Measurements from ENCODE around the gene NEUROD4.
"Not testable (repeated sequence)": the region's sequence is repeated elsewhere in the genome, so short reads cannot be mapped to it uniquely, and the experiment has no call there.

NEUROD4 gene

GRCh38 chr12:55019784-55020183 is at the start of gene NEUROD4:
Gene NEUROD4, plus strand, starts transcription at chr12:55019974. Its CDS starts 6,466 bp downstream, at chr12:55026440.
- Mint-ChIP-seq H3K4me1 (ENCODE audit: low read depth) (peaks cover 9% of the 10 kb centered on the region), H3K27me3 (peaks cover 48% of the 10 kb centered on the region), H3K36me3 (ENCODE audit: low read depth) (no peaks in the 10 kb centered on the region), H3K9me3 (no peaks in the 10 kb centered on the region), H3K4me3 (no peak within 1 kb of the TSS), H3K27ac (no peak within 1 kb of the TSS)

- Mint-ChIP-seq H3K36me3 (ENCODE audit: low read depth) (peaks cover 84% of the 10 kb centered on the region), H3K27me3 (no peaks in the 10 kb centered on the region), H3K27ac (peak overlapping the region; percentile 38), H3K4me3 (no peak overlapping the region), H3K9me3 (no peaks in the 10 kb centered on the region), H3K4me1 (ENCODE audit: low read depth) (peaks cover 78% of the 10 kb centered on the region)
Measured at GRCh38 chr12:54970741-54971140, 49.0 kb upstream of the NEUROD4 start.

DNA sequence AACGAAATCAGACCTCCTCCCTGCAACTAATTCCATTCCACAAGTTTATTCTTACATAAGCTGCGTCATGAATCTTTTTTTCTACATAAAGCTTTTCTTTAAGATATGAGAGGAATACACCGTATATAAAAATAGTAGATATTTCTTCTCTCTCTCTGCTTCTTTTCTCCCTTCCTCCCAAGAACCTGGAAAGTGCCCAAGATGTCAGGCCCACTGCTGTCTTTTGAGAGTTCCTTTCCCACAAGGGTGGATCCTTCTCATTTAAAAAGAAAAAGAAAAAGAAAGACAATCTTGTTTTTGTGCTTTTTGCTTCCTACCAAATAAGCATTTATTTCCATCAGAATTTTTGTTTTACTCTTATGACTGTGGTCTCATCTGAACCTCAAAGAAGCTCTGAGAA is 46.2 kb upstream of the NEUROD4 start:
- H3K9me3 Mint-ChIP-seq, result no peaks in the 10 kb centered on the region
- H3K4me1 Mint-ChIP-seq (ENCODE audit: low read depth), result peaks cover 86% of the 10 kb centered on the region
- H3K27me3 Mint-ChIP-seq, result no peaks in the 10 kb centered on the region
- no peak overlapping the region for H3K27ac Mint-ChIP-seq
- H3K36me3 Mint-ChIP-seq (ENCODE audit: low read depth), result peaks cover 84% of the 10 kb centered on the region
- H3K4me3 Mint-ChIP-seq, result no peak overlapping the region

DNA sequence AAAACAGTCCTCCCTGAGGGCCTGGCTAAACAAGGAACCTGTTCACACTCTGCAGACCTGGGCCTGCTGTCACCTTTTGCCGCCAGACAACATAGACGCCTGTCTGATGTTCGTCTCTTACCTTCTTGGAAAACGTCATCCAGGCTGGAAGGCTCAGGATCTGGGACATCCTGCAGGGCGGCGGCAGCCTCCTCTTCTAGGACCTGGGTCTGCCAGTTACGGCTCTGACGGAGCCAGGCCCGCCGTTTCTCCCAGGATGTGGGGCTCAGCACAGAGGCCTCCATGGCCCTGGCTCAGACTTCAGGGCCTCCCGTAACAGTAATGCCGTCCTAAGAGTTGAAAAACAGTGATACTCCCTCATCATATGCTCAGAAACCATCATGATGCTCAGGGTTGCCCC is 45.5 kb upstream of the NEUROD4 start:
- H3K4me1 Mint-ChIP-seq (ENCODE audit: low read depth), result peaks cover 91% of the 10 kb centered on the region
- H3K4me3 Mint-ChIP-seq, result no peak overlapping the region
- no peaks in the 10 kb centered on the region for H3K9me3 Mint-ChIP-seq
- peaks cover 89% of the 10 kb centered on the region for H3K36me3 Mint-ChIP-seq (ENCODE audit: low read depth)
- no peak overlapping the region for H3K27ac Mint-ChIP-seq
- no peaks in the 10 kb centered on the region for H3K27me3 Mint-ChIP-seq

DNA sequence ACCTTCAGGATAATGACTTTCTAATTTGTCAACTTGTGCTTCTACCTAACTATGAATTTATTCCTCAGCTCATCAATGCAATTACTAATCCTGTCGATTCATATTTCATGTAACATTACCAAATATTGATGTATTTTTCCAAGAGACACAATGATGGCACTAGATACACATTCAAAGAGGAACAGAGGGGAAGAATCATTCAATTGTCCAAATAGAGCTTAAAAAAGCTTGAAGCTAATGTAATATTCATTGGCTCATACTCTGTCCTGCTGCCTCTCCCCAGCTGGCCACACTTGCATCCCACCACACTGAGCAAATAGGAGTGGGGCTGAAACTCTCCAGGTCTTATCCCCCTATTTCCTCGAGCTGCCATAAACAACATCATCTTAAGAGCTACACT is 44.5 kb upstream of the NEUROD4 start:
- peaks cover 98% of the 10 kb centered on the region for H3K36me3 Mint-ChIP-seq (ENCODE audit: low read depth)
- peaks cover 94% of the 10 kb centered on the region for H3K4me1 Mint-ChIP-seq (ENCODE audit: low read depth)
- H3K9me3 Mint-ChIP-seq, result no peaks in the 10 kb centered on the region
- H3K27ac Mint-ChIP-seq, result peak overlapping the region; percentile 36
- H3K4me3 Mint-ChIP-seq, result peak overlapping the region; percentile 24
- no peaks in the 10 kb centered on the region for H3K27me3 Mint-ChIP-seq

DNA sequence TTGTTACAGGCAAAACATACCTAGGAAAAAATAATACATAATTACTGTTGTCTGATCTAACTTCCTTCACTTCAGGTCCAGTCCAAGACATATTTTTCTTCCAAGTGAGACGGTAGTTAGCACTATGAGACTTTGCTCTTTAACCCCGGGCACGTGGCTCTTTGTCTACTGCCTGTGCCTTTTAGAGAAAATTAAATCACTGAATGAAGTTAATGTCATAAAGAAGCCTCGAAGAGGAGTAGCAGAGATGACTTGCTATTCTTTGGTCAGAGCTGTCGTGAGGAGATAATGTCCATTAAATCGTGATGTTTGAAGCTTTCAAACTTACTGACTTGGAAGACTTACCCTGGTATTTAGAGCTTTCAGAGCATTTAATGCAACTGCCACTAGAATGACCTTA is 43.9 kb upstream of the NEUROD4 start:
- H3K27ac Mint-ChIP-seq, result peak overlapping the region; percentile 71
- peaks cover 92% of the 10 kb centered on the region for H3K4me1 Mint-ChIP-seq (ENCODE audit: low read depth)
- peak overlapping the region; percentile 51 for H3K4me3 Mint-ChIP-seq
- peaks cover 98% of the 10 kb centered on the region for H3K36me3 Mint-ChIP-seq (ENCODE audit: low read depth)
- no peaks in the 10 kb centered on the region for H3K9me3 Mint-ChIP-seq
- H3K27me3 Mint-ChIP-seq, result no peaks in the 10 kb centered on the region

- Mint-ChIP-seq H3K27ac (peak overlapping the region; percentile 77), H3K36me3 (ENCODE audit: low read depth) (peaks cover 98% of the 10 kb centered on the region), H3K4me1 (ENCODE audit: low read depth) (peaks cover 91% of the 10 kb centered on the region), H3K27me3 (no peaks in the 10 kb centered on the region), H3K4me3 (peak overlapping the region; percentile 97), H3K9me3 (no peaks in the 10 kb centered on the region)
Measured at GRCh38 chr12:54977155-54977554, 42.6 kb upstream of the NEUROD4 start.

- peak overlapping the region; percentile 68 for H3K27ac Mint-ChIP-seq
- peaks cover 91% of the 10 kb centered on the region for H3K4me1 Mint-ChIP-seq (ENCODE audit: low read depth)
- H3K9me3 Mint-ChIP-seq, result no peaks in the 10 kb centered on the region
- peaks cover 98% of the 10 kb centered on the region for H3K36me3 Mint-ChIP-seq (ENCODE audit: low read depth)
- peak overlapping the region; percentile 97 for H3K4me3 Mint-ChIP-seq
- H3K27me3 Mint-ChIP-seq, result no peaks in the 10 kb centered on the region
Measured at GRCh38 chr12:54977857-54978256, 41.9 kb upstream of the NEUROD4 start.

DNA sequence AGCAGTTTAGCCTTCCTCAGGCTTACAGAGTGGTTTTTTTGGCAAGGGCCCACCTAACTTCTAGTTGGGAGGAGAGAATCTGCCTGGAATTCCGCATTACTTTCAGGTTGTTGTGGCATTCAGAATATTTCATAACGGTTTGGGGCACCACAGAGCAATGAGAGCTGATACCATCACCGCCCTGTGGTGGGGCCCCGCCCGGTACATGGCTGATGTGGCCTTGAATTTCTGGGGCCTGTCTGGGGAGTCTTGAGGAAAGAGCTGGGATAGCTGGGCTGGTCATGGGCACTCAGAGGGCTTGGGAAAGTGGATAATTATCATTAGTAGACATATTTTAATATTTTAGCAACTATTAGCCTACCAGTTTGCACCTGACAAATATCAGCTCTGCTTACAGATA is 39.4 kb upstream of the NEUROD4 start:
- Mint-ChIP-seq H3K9me3 (no peaks in the 10 kb centered on the region), H3K27me3 (no peaks in the 10 kb centered on the region), H3K4me3 (peak overlapping the region; percentile 97), H3K27ac (peak overlapping the region; percentile 98), H3K36me3 (ENCODE audit: low read depth) (peaks cover 90% of the 10 kb centered on the region), H3K4me1 (ENCODE audit: low read depth) (peaks cover 90% of the 10 kb centered on the region)

- Mint-ChIP-seq H3K4me1 (ENCODE audit: low read depth) (peaks cover 89% of the 10 kb centered on the region), H3K4me3 (peak overlapping the region; percentile 97), H3K27ac (peak overlapping the region; percentile 98), H3K9me3 (no peaks in the 10 kb centered on the region), H3K36me3 (ENCODE audit: low read depth) (peaks cover 76% of the 10 kb centered on the region), H3K27me3 (no peaks in the 10 kb centered on the region)
Measured at GRCh38 chr12:54981796-54982195, 38.0 kb upstream of the NEUROD4 start.

DNA sequence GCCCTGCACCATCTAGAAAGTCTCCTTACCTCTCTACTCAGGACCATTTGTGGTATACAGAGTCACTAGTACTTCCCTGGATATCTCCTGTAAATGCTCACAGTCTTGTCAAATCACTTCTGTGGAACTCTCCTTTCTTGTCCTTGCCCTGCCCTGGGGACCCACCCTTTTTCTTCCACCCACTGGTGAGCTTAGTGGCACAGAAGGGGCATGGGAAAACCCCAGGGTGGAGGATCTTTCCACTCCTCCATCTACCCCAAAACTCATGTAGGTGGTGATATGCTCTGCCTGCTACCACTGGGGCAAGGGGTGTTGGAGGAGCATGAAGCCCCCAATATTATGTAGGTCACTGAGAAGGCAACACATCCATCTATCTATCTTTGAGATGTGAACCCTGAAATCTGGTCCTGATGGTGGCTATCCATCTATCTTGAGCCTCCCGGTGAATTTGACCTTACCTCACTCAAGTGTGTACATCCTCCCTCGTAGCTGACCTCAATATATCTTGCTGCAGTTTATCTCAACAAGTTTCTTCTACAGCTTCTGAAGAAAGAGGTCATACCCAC is 36.2 kb upstream of the NEUROD4 start:
- H3K27me3 Mint-ChIP-seq, result no peaks in the 10 kb centered on the region
- H3K4me1 Mint-ChIP-seq (ENCODE audit: low read depth), result peaks cover 88% of the 10 kb centered on the region
- no peaks in the 10 kb centered on the region for H3K9me3 Mint-ChIP-seq
- H3K36me3 Mint-ChIP-seq (ENCODE audit: low read depth), result peaks cover 58% of the 10 kb centered on the region
- H3K4me3 Mint-ChIP-seq, result peak overlapping the region; percentile 97
- H3K27ac Mint-ChIP-seq, result peak overlapping the region; percentile 98

- peaks cover 87% of the 10 kb centered on the region for H3K4me1 Mint-ChIP-seq (ENCODE audit: low read depth)
- H3K27me3 Mint-ChIP-seq, result no peaks in the 10 kb centered on the region
- peaks cover 47% of the 10 kb centered on the region for H3K36me3 Mint-ChIP-seq (ENCODE audit: low read depth)
- peak within 1 kb of the TSS; percentile 98 for H3K27ac Mint-ChIP-seq
- H3K4me3 Mint-ChIP-seq, result peak within 1 kb of the TSS; percentile 97
- no peaks in the 10 kb centered on the region for H3K9me3 Mint-ChIP-seq
Measured at GRCh38 chr12:54984658-54985376, 35.0 kb upstream of the NEUROD4 start, which contains the start of gene TESPA1. Gene TESPA1, minus strand, starts transcription at chr12:54984762. Its CDS starts 10,200 bp downstream, at chr12:54974562.

- H3K27me3 Mint-ChIP-seq, H3K9me3 Mint-ChIP-seq: not testable (repeated sequence)
- peaks cover 28% of the 10 kb centered on the region for H3K36me3 Mint-ChIP-seq (ENCODE audit: low read depth)
- H3K4me1 Mint-ChIP-seq (ENCODE audit: low read depth), result peaks cover 92% of the 10 kb centered on the region
- H3K27ac Mint-ChIP-seq, result peak overlapping the region; percentile 17
- H3K4me3 Mint-ChIP-seq, result peak overlapping the region; percentile 10
Measured at GRCh38 chr12:54986773-54987172, 33.0 kb upstream of the NEUROD4 start.

DNA sequence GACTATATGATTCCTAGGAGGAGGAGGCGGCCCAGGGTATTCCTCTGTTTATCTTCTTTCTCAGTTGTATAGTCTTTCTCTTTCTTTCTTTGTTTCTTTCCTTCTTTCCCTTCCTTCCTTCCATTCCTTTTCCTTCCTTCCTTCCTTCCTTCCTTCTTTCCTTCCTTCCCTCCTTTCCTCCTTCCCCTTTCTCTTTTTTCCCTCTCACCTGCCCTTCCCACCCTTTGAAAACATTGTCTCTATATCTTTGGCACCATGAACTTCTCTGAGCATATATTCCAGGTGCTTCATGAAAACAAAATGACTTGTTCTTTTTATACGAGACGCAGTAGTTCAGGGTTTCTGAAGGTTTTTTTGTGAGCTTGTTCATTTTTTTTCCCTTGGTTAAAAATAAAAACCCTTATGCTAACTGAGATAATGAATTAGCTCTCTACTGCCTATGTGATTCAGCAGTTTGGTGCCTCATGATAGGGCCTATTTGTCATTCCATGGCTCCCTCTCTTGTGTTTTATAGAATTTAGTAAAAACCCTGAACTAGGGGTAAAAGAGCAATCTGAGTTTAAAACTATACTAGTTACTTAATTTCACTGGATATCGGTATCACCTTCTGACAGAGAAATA is 32.1 kb upstream of the NEUROD4 start:
- peaks cover 91% of the 10 kb centered on the region for H3K4me1 Mint-ChIP-seq (ENCODE audit: low read depth)
- H3K27ac Mint-ChIP-seq, result peak overlapping the region; percentile 87
- H3K9me3 Mint-ChIP-seq, result no peaks in the 10 kb centered on the region
- no peaks in the 10 kb centered on the region for H3K27me3 Mint-ChIP-seq
- H3K36me3 Mint-ChIP-seq (ENCODE audit: low read depth), result peaks cover 18% of the 10 kb centered on the region
- peak overlapping the region; percentile 9 for H3K4me3 Mint-ChIP-seq

DNA sequence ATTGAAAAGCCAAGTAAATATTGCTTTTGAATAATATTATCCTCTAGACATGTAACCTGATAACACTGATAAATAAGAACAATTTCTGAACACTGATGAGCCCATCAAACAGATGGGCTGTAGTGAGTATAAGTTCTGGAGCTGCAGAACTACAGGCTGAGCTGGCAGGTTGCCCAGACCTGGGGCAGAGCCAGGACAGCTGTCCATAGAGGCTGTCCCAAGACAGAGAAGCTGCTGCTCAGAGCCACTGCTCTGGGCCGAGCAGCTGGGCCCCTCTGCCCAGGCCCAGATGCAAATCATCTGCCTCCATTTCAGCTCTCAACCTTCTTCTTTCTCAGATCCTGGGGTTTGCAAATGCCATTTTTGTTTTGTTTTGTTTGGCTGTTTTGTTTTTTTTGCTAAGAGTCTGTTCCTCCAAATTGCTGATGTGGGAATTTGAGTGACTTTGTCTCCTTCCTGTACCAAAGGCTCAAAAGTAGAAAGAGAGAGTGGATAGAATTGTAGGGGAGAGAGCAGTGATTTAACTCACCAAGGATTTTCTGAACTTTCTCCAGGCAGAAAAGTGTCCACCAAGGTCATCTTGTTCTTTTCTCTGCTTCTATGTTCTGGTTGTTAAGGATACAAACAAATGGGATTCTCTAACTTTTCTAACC is 31.2 kb upstream of the NEUROD4 start:
- H3K27ac Mint-ChIP-seq, result peak overlapping the region; percentile 84
- H3K4me1 Mint-ChIP-seq (ENCODE audit: low read depth), result peaks cover 88% of the 10 kb centered on the region
- H3K9me3 Mint-ChIP-seq, result no peaks in the 10 kb centered on the region
- H3K4me3 Mint-ChIP-seq, result peak overlapping the region; percentile 34
- no peaks in the 10 kb centered on the region for H3K27me3 Mint-ChIP-seq
- peaks cover 10% of the 10 kb centered on the region for H3K36me3 Mint-ChIP-seq (ENCODE audit: low read depth)
